HepG2 (cell line): ENCODE measurements around the gene BCL2L1. TPM values are rescaled to one million over a fixed set of nuclear protein-coding genes. Genes with fewer than 3 reads are reported as not detected.

Experiments used
- CAMTA2 ChIP-seq: sonication (generic); formaldehyde crosslinking; IDR thresholded peaks from 2 replicates; pipeline ENCODE4 v1.4.0; 2020; ENCODE audit warnings: mild to moderate bottlenecking, missing genetic modification reagents, borderline replicate concordance
- CBX5 ChIP-seq: sonication (generic); formaldehyde crosslinking; IDR thresholded peaks from 2 replicates; pipeline ENCODE4 v1.4.0; 2020; ENCODE audit warnings: missing genetic modification reagents, borderline replicate concordance
- CSRNP1 ChIP-seq: sonication (generic); formaldehyde crosslinking; IDR thresholded peaks from 2 replicates; pipeline ENCODE4 v1.8.1; 2023; ENCODE audit warnings: mild to moderate bottlenecking, missing genetic modification reagents
- DR1 ChIP-seq: sonication (generic); formaldehyde crosslinking; IDR thresholded peaks from 2 replicates; pipeline ENCODE4 v1.8.0; 2021; ENCODE audit warnings: mild to moderate bottlenecking, missing genetic modification reagents, inconsistent platforms
- FLYWCH1 ChIP-seq: sonication (generic); formaldehyde crosslinking; IDR thresholded peaks from 2 replicates; pipeline ENCODE4 v1.8.1; 2023; ENCODE audit warnings: mild to moderate bottlenecking, missing genetic modification reagents
- HIC2 ChIP-seq: sonication (generic); formaldehyde crosslinking; IDR thresholded peaks from 2 replicates; pipeline ENCODE4 v1.9.0; 2022; ENCODE audit warnings: low read depth, missing genetic modification reagents
- MAFK ChIP-seq, 2 experiments: IDR thresholded peaks in 1 of 2; conservative IDR thresholded peaks in 1 of 2; 2 replicates each; pipeline ENCODE4 v1.6.1; 2011; ENCODE audit warnings: improper control_type of control experiment in 2 of 2, low read length in 2 of 2
- NR2F2 ChIP-seq: IDR thresholded peaks from 2 replicates; pipeline ENCODE4 v1.6.1; 2012; ENCODE audit warnings: low read depth, inconsistent platforms, borderline replicate concordance
- PAXIP1 ChIP-seq: sonication (generic); formaldehyde crosslinking; conservative IDR thresholded peaks from 2 replicates; pipeline ENCODE4 v1.4.0; 2020; ENCODE audit warnings: mild to moderate bottlenecking, missing genetic modification reagents, moderate library complexity
- RARG ChIP-seq: sonication (generic); formaldehyde crosslinking; IDR thresholded peaks from 2 replicates; pipeline ENCODE4 v1.4.0; 2020; ENCODE audit warnings: low read depth, mild to moderate bottlenecking, missing genetic modification reagents
- SMAD9 ChIP-seq: sonication (generic); formaldehyde crosslinking; IDR thresholded peaks from 2 replicates; pipeline ENCODE4 v1.5.1; 2020; ENCODE audit warnings: mild to moderate bottlenecking, missing genetic modification reagents
- TCF7 ChIP-seq: sonication (generic); IDR thresholded peaks from 2 replicates; pipeline ENCODE4 v1.6.1; 2016; ENCODE audit warnings: antibody characterized with exemption, low read depth
- TRIM24 ChIP-seq: sonication (generic); formaldehyde crosslinking; IDR thresholded peaks from 2 replicates; pipeline ENCODE4 v1.8.0; 2022; ENCODE audit warnings: mild to moderate bottlenecking, missing genetic modification reagents
- U2AF1 ChIP-seq: fragments of 200-400 bp; formaldehyde crosslinking; optimal IDR thresholded peaks from 2 replicates; pipeline ENCODE3; 2017; ENCODE audit warnings: mild to moderate bottlenecking, low read depth, low read length
- WIZ ChIP-seq: sonication (generic); formaldehyde crosslinking; IDR thresholded peaks from 2 replicates; pipeline ENCODE4 v1.5.1; 2020; ENCODE audit warnings: mild to moderate bottlenecking, missing genetic modification reagents
- ZFP41 ChIP-seq: sonication (generic); formaldehyde crosslinking; IDR thresholded peaks from 2 replicates; pipeline ENCODE4 v1.4.0; 2020; ENCODE audit warnings: mild to moderate bottlenecking, missing genetic modification reagents, borderline replicate concordance
- ZKSCAN5 ChIP-seq: sonication (generic); formaldehyde crosslinking; IDR thresholded peaks from 2 replicates; pipeline ENCODE4 v1.5.1; 2020; ENCODE audit warnings: mild to moderate bottlenecking, missing genetic modification reagents
- ZMYM3 ChIP-seq: sonication (generic); formaldehyde crosslinking; IDR thresholded peaks from 2 replicates; pipeline ENCODE4 v1.5.1; 2020; ENCODE audit warnings: mild to moderate bottlenecking, missing genetic modification reagents
- ZNF317 ChIP-seq: sonication (generic); formaldehyde crosslinking; IDR thresholded peaks from 2 replicates; pipeline ENCODE4 v1.5.0; 2020; ENCODE audit warnings: mild to moderate bottlenecking, missing genetic modification reagents
- ZNF572 ChIP-seq: sonication (generic); formaldehyde crosslinking; IDR thresholded peaks from 2 replicates; pipeline ENCODE4 v1.5.1; 2020; ENCODE audit warnings: mild to moderate bottlenecking, missing genetic modification reagents
- ZNF614 ChIP-seq: IDR thresholded peaks from 2 replicates; pipeline ENCODE4 v1.6.1; 2018; ENCODE audit warnings: missing biosample characterization, missing genetic modification reagents, inconsistent platforms, borderline replicate concordance
- ZNF781 ChIP-seq: sonication (generic); formaldehyde crosslinking; IDR thresholded peaks from 2 replicates; pipeline ENCODE4 v1.5.1; 2020; ENCODE audit warnings: borderline replicate concordance, mild to moderate bottlenecking, missing genetic modification reagents; ENCODE audit errors: not compliant biosample characterization
- ZNF788 ChIP-seq: sonication (generic); formaldehyde crosslinking; IDR thresholded peaks from 2 replicates; pipeline ENCODE4 v1.5.0; 2020; ENCODE audit warnings: mild to moderate bottlenecking, missing genetic modification reagents, borderline replicate concordance
- polyA plus RNA-seq, 8 experiments: library from polyadenylated mRNA; depleted of rRNA in 3 of 8; stranded (reverse) in 7 of 8; unstranded in 1 of 8; fragments of >200 nt; fragmentation: Illumina TruSeq in 4 of 8; extraction: Trizol in 4 of 8; gene quantifications; 2 replicates each; pipeline versions ENCODE4 v1.2.1 to v1.2.3, GENCODE V29; 2011 to 2016; ENCODE audit warnings: low read depth in 4 of 8, missing spikeins in 1 of 8, mixed read lengths in 1 of 8; ENCODE audit not compliant: insufficient read depth in 1 of 8
- total RNA-seq, 5 experiments: library from RNA; depleted of rRNA; stranded (reverse); fragments of >200 nt; fragmentation: Illumina TruSeq; extraction: Trizol; gene quantifications; 2 replicates each; pipeline ENCODE4 v1.2.3, GENCODE V29; 2016; ENCODE audit warnings: low read depth in 1 of 5

The BCL2L1 gene
- total and polyA plus RNA-seq, 2 of the 13 experiments (the other 11 are each of a cell fraction or from before 2014, with no cell fraction given): 164 to 258 TPM

GRCh38 chr20:31719644-31720485 is 2.8 kb downstream of the BCL2L1 start (continued):
- TF ChIP-seq PAXIP1 (CRISPR knock-in tag): peak; percentile 96
- peak; percentile 44; the same call in 1 of the 2 replicates for TF ChIP-seq DR1 (CRISPR knock-in tag)
- peak; percentile 32; the same call in 1 of the 2 replicates for TF ChIP-seq CBX5 (CRISPR knock-in tag)
- peak; percentile 99 for TF ChIP-seq NR2F2
- peak; percentile 6 to 32; a peak in 3 of 4 replicates for TF ChIP-seq MAFK (conservative IDR thresholded peaks at IDR 0.05 in 1 of 2, IDR thresholded peaks at IDR 0.05 in 1 of 2; ENCODE audit: low read length in 2 of 2)
- TF ChIP-seq TCF7: peak; percentile 98
- TF ChIP-seq RARG: no peak
- no peak for TF ChIP-seq ZNF788 (CRISPR knock-in tag)
- no peak for TF ChIP-seq WIZ (CRISPR knock-in tag)
- peak; percentile 75; the same call in 1 of the 2 replicates for TF ChIP-seq FLYWCH1
- peak; percentile 84 for TF ChIP-seq ZNF781 (CRISPR knock-in tag)
- peak; percentile 75 for TF ChIP-seq ZMYM3 (CRISPR knock-in tag)
- no peak; the same call in 1 of the 2 replicates for TF ChIP-seq ZNF572 (CRISPR knock-in tag)
- TF ChIP-seq ZNF614 (CRISPR knock-in tag): peak; percentile 54; the same call in 1 of the 2 replicates
- TF ChIP-seq CSRNP1 (CRISPR knock-in tag): no peak
- TF ChIP-seq U2AF1: no peak
- TF ChIP-seq ZNF317: no peak
- TF ChIP-seq TRIM24 (CRISPR knock-in tag): no peak
- TF ChIP-seq HIC2 (CRISPR knock-in tag): peak; percentile 85; the same call in 1 of the 2 replicates
- no peak for TF ChIP-seq ZFP41 (CRISPR knock-in tag)
- TF ChIP-seq SMAD9 (CRISPR knock-in tag): peak; percentile 89; the same call in 1 of the 2 replicates
- TF ChIP-seq CAMTA2 (CRISPR knock-in tag): no peak
- TF ChIP-seq ZKSCAN5 (CRISPR knock-in tag): no peak
